Iris pigment epithelial cell (primary cell): ENCODE measurements around the gene MYO1B.

Experiments
- DNase-seq: peaks from one replicate; pipeline ENCODE4 v3.0.0-alpha.2; 2011; ENCODE audit warnings: low read depth

MYO1B gene

GRCh38 chr2:191298306-191298705 lies 53.1 kb downstream of the MYO1B start:
- DNase-seq = peak; percentile 68

GRCh38 chr2:191299010-191299409 lies 53.8 kb downstream of the MYO1B start:
- DNase-seq = peak; percentile 29

- DNase-seq = no peak
Observed at GRCh38 chr2:191299866-191300265, 54.7 kb downstream of the MYO1B start.

GRCh38 chr2:191301971-191302370 lies 56.8 kb downstream of the MYO1B start:
- no peak for DNase-seq

- no peak for DNase-seq
Observed at GRCh38 chr2:191302459-191303139, 57.4 kb downstream of the MYO1B start.

DNA sequence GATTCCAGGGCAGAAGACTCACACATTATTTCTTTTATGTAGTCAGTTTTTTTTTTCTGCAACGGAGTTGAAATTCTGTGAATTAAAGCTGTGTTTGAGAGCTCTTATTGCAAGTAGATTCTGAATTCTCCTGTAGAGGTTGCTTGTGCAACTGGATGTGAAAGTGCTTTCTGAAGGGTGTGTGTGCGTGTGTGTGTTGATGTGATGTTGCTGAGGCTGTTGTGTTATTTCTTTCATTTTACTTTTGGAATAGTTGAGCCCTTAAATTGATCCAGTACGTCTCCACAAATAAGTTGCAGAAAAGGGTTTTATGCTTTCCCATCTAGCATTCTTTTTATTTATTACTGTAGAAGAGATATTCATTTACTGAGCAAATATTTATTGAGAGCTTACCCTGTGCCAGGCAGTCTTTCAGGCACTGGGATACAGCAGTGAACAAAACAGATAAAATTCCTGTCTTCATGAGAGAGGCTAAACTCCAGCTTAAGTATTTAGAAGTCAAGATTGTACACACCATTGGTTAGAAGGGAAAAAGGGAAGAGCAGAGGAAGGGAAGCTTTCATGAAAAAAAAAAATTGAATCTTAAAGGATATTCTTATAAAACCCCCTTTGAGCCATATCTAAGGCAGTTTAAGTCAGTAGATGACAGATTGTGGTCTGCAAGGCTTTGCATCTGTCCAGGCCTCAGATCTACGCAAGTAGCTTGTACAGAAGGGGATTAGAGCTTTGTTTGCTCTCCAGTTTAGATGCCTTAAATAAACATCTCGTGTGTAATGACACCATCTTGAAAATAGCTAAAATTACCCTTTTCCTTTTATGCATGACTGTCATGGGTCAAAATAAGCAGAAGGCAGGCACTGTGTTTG lies 58.2 kb downstream of the MYO1B start:
- peak; percentile 57 for DNase-seq

DNA sequence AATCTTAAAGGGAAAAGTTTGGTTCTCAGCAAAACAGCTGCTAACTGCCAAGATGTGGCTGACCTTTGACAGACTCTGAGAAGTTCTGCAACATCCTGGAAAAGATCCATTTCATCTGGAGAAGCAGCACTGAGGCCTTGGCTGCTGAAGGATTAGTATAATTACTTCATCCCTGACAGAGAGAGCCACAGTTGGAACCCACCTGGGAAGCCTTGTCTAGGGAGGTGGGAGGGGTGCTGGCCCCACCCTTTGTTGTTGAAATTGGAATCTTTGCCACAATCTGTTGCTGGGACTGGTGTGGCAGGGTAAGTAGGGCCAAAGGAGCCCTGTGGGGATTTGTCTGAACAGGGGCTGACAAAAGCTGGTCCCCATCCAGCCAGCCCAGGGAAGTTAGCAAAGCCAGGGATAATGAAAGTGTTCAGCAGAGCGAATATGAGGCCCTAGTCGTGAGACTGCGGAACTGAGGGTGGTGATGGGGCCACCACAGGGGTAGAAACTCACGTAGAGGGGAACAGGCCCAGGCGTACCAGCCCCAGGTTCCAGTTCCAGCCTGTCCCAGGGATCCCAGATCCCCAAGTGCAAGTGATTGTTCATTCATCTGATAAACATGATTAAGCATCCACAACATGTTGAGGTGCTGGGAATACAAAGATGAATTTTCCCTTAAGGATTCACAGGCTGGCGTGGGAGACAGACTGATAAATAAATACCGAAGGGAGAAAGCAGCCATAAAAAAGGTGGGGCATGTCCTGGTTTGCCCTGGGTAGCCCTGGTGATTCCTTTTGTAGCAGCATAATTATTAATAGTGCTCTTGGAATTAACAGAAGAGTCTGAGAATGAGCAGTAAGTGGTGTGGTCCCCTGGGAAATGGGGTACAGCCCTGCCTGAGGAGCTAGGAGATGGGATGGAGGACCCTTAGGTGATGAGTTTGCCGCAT lies 60.0 kb downstream of the MYO1B start:
- DNase-seq = peak; percentile 93

GRCh38 chr2:191308026-191308425 lies 62.8 kb downstream of the MYO1B start:
- DNase-seq = no peak

GRCh38 chr2:191311156-191311555 lies 66.0 kb downstream of the MYO1B start:
- DNase-seq = no peak

DNA sequence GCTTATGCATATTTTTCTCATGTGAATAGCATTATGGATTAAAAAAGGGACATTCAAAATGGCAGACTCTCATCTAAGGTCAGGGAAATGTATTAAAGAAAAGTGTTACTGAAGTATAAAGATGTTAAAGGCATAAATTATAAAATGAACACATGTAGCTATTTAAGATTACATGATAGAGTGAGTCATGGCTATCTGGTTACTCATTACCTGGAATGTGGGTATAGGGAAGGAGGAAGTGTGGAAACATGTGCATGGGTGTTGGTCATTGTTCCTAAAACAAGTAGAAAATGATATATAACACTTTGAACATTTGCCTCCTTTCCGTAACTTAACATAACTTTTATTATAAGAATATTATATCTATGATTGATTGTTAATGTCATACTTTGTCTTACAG lies 66.4 kb downstream of the MYO1B start:
- peak; percentile 91 for DNase-seq

GRCh38 chr2:191312163-191312562 lies 67.0 kb downstream of the MYO1B start:
- DNase-seq = no peak

GRCh38 chr2:191312662-191313061 lies 67.5 kb downstream of the MYO1B start:
- DNase-seq = no peak

DNA sequence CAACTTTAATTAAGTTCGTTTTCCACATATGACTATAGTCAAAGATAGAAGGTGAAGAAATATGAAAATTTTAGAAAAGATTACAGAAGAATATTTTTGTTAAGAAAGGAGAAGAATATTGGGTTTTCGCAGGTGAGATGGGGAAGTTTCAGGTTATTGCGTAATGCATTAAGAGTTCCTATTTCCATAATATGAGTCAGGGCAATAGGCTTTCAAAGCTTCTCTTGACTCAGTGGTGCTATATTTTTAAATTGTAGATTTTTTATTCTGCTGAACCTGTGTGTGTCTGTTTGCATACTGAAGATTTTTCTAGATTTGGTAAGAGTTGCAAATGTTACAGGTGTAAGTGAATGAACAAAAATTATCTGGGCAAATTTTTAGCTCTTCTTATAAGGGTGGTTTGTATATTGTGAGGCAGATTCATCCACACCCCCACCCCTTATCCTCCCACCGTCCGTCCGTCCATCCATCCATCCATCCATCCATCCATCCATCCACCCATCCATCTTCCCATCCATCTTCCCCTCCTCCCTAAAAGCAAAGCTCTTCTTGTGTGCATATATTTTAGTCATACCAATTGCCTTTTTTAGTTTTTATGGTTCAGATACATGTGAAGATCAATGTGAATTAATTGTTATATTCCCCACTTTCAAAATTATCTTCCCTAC lies 69.6 kb downstream of the MYO1B start:
- DNase-seq = no peak

DNA sequence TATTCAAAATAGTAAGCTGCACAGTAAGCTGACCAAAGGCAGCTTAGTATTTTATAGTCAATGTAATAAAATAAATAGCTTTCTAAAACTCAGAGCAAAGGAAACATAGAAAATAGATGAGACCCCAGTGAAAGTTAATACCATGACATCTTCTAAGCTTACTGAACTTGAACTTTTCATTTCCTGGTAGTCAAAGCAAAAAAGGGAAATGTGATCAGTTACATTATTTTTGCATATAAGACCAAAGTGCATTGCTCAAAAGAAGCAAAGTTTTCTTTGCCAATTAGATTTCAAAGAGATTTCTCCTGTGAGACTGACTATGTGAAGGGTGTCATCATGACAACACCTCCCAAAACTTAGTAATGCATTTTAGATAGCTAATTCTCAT lies 70.2 kb downstream of the MYO1B start:
- DNase-seq = no peak

DNA sequence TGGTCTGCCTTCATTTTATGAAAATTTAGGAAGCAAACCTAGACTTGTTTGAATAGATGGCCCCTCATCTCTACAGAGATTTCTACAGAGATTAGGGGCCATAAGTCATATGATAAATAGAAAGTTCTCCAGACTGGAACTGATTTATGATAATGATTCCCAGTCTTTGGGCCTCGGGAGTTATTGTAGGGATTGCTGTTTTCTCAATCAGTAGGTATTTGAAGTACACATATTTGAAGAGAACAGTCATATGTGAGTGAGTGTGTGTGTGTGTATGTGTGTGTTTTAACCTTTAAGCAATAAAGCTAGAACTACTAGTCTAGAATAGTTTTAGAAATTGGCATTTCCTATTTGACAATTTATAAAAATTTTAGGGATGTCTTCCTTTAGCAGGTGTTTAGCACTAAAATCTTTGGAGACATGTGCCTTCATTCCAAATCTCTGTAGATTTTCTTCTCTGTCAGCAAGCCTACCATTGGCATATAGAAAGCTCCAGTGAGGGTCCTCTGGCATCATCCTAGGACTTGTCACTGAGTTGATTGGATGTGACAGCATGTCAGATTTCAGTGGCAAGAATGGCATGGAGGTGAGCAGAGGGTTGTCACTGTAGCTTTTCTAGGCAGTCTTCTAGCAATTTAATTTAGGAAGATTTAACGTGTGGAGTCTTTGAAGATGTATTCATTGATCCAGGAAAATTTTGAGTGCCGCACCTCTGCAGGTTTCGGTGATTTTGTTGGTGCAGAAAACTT lies 71.2 kb downstream of the MYO1B start:
- DNase-seq = peak; percentile 48

DNA sequence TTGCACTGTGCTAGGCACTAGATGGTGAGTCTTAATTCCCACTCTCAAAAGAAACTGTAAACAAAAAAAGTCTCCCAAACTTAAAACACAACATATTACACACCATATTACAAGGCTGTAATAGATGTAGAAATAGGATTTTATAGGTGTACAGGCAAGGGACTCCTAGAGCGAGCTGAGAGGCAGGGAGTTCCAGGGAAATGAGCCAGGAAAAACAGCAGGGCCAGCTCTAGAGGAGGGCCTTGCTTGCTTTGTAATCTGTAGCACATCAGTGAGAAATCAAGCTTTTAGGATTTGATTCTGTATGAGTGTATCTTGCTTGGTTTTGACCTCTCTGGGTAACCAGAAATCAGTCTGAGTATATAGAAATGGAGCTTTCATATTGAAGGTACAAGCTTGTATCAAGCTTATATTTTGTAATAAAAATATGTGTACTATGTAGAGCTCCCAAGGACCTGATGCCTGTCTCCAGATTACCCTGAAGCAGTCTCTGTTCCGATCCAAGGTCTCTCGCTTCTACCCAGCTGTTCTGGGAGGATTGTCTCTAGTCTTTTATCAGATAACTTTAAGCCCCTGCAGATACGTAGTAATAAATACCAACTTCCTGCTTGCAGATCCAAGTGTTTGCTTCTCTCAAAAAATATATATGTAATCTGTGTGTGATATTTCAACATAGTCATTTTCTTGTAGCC lies 73.0 kb downstream of the MYO1B start:
- DNase-seq = peak; percentile 77

- peak; percentile 85 for DNase-seq
Observed at GRCh38 chr2:191318729-191319078, 73.5 kb downstream of the MYO1B start.

- peak; percentile 81 for DNase-seq
Observed at GRCh38 chr2:191319186-191319585, 74.0 kb downstream of the MYO1B start.

GRCh38 chr2:191320881-191321280 lies 75.7 kb downstream of the MYO1B start:
- DNase-seq = no peak

GRCh38 chr2:191321861-191322662 lies 76.9 kb downstream of the MYO1B start:
- DNase-seq = peak; percentile 66
